ENCODE results near the gene RIN1.
"Not testable (repeated sequence)": the region's sequence is repeated elsewhere in the genome, so short reads cannot be mapped to it uniquely, and the experiment has no call there.

The RIN1 gene, protein sequence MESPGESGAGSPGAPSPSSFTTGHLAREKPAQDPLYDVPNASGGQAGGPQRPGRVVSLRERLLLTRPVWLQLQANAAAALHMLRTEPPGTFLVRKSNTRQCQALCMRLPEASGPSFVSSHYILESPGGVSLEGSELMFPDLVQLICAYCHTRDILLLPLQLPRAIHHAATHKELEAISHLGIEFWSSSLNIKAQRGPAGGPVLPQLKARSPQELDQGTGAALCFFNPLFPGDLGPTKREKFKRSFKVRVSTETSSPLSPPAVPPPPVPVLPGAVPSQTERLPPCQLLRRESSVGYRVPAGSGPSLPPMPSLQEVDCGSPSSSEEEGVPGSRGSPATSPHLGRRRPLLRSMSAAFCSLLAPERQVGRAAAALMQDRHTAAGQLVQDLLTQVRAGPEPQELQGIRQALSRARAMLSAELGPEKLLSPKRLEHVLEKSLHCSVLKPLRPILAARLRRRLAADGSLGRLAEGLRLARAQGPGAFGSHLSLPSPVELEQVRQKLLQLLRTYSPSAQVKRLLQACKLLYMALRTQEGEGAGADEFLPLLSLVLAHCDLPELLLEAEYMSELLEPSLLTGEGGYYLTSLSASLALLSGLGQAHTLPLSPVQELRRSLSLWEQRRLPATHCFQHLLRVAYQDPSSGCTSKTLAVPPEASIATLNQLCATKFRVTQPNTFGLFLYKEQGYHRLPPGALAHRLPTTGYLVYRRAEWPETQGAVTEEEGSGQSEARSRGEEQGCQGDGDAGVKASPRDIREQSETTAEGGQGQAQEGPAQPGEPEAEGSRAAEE

DNA sequence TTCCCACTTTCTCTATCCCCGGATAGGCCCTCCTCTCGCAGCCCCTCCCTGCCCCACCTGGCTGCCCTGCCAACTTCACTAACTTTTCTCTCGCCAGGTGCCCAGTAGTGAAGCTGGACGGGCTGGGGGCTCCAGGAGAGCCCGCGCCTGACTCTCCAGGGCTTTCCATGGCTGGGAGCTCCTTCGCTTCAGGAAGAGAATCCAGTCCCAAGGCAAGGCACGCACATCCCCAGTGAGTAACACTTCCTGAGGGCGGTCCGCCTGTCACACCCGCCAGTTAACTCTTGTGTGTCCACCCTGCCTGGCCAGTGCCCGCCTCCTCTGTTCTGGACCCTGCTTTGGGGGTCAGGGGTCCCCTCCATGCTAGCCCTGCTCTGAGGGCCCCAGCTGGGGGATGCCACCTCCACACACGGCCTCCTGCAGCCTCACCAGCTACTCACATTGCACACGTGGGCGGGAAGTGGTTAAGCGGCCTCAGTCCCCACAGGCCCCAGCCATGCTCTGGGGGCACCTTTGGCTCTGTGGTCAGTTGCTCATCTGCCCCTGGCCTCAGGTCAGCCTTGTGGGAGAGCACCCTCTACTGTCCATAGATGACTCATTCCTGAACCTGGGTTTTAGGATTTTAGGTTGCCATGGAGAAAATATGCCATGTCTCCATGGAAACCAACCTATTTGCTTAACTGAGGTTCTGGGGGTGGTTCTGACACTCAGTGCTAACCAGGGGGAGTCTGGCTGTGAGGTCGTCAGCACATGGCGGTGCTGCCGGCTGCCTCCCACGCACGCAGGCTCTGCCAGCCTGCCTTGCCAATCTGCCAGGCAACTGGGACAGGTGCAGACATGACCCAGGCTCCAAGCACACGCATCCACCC is at the start of gene RIN1:
Gene RIN1 (minus strand): TSS at position 201 of the 869 bp plus-strand sequence. CDS start 32 bp downstream, at position 169.
- no peak for DNase-seq (ENCODE audit: low read depth, low spot score)

DNA sequence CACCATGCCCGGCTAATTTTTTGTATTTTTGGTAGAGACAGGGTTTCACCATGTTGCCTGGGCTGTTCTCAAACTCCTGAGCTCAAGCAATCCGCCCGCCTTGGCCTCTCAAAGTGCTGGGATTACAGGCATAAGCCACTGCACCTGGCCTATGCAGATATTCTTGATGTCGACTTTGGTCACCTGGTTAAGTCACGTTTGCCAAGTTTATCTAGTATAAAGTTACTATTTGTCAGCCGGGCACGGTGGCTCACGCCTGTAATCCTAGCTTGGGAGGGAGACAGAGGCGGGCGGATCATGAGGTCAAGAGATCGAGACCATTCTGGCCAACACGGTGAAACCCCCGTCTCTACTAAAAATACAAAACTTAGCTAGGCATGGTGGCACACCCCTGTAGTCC is 48.1 kb upstream of the RIN1 start:
- DNase-seq (ENCODE audit: low read depth, low spot score): not testable (repeated sequence)

DNA sequence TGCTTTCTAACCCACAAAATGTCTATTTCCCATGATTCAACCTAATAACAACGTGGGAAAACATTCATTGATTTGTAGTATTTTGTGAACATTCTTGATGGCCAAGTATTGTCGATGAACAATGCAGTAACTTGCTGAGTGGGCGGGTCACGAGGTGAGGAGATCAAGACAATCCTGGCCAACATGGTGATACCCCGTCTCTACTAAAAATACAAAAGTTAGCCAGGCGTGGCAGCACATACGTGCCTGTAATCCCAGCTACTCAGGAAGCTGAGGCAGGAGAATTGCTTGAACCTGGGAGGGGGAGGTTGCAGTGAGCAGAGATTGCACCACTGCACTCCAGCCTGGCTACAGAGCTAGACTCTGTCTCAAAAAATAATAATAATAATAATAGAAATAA is 44.0 kb upstream of the RIN1 start:
- not testable (repeated sequence) for DNase-seq (ENCODE audit: low read depth, low spot score)

DNA sequence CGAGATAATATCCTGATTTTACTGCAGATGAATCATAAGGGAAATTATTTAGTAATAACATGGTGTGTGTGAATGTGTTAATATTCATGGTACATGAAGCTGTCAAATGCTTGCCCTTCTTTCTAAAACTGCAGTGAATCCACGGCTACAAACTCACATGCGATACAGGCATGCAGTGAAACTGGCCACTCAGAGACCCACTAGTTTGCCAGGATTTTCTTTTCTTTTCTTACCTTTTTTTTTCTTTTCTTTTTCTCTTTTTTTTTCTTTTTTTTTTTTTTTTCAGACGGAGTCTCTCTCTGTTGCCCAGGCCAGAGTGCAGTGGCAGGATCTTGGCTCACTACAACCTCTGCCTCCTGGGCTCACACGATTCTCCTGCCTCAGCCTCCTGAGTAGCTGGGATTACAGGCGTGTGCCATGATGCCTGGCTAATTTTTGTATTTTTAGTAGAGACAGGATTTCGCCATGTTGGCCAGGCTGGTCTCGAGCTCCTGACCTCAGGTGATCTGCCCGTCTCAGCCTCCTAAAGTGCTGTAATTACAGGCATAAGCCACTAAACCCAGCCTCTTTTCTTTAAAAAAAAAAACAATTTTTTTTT is 37.6 kb upstream of the RIN1 start:
- not testable (repeated sequence) for DNase-seq (ENCODE audit: low read depth, low spot score)

DNA sequence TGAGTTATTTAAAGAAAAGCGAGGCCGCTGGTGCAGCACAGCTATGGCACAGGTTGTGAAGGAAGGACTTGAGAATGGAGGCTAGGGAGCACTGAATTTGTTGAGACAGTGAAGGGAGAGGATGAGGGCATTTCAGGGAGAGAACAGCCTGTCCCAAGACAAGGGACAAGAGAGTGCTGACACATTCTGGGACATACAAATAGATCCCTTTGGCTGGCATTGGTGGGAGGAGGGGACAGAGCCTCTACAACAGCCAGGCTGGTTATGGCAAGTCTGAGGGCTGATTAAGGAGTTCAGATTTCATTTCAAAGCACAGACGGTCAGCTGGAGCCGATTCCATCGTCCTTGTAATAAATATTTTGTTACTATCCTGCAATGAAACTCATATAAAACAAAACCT is 37.0 kb upstream of the RIN1 start:
- no peak for DNase-seq (ENCODE audit: low read depth, low spot score)

DNA sequence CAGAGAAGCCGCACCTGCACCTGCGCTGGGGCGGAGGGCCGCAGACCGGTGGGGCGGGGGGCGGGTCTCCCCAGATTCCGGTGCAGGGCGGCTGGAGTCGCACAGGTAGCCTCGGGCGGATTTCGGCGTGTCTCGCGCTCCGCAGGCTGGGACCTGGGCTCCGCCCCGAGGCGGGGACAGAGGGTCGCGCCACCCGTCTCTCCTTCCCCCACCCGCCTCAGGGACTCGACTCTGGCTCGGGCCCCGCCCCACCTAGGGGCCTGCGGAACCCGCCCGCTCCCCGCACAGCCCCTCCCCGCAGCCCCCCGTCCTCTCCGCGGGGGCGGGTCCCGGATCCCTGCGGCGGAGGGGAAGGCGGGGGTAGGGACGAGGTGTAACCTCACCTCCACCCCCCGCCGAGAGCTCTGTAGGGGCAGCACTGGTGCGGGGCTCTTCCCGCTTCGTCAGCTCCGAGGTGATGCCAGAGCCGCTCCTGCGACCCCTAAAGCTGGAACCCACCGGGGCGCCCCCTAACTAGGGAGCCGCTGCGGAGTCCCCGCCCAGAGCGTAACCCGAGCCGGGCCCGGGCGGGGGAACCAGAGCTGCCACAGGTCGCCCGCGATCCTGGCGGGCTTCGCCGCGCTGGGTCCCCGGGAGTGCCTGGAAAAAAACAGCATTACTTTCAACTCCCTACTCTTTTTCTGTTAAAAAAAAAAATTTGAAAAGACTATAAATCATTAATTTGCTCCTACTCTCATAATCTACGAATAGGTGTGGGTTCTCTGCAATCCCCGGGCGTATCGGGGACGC is 35.6 kb upstream of the RIN1 start, which contains the start of gene SLC29A2:
Gene SLC29A2 (minus strand): TSS at position 134 of the 789 bp plus-strand sequence. CDS start 169 bp downstream, outside the sequence.
- DNase-seq (ENCODE audit: low read depth, low spot score): peak; percentile 79

DNA sequence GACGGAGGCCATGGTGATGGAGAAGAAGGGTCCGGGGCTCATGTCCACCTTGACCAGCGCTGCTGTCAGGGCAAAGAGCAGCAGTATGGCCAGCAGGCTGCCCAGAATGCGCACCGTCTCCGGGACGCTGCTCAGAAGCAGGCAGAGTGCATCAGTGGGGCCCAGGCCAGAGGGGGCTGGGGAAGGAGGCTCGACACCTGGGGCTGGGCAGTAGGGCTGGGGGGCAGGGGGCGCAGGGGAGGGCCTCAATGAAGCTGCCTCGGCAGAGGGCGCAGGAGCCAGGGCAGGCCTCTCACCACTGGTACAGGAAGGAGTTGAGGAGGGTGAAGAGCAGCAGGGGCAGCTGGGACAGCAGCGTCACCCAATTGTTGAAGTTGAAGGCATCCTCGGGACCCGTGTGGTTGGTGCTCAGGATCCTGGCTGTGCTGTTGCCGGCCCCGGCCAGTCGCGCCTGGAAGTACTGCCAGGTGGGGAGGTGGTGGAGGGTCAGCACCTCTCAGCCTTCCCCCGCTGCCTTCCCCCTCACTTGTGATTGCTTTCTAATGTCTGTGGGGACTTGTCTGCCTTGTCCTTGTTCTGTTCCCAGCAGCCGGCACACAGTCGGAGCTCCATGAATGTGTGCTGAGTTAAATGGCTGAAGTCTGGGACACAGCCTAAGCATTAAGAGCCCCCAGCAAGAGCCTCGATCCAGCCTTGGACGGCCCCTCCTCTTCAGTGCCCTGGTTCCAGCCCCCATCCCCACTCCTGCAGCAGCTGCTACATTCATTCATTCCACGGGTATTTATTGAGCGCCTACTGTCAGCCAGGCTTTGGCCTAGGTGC is 33.0 kb upstream of the RIN1 start:
- no peak for DNase-seq (ENCODE audit: low read depth, low spot score)

DNA sequence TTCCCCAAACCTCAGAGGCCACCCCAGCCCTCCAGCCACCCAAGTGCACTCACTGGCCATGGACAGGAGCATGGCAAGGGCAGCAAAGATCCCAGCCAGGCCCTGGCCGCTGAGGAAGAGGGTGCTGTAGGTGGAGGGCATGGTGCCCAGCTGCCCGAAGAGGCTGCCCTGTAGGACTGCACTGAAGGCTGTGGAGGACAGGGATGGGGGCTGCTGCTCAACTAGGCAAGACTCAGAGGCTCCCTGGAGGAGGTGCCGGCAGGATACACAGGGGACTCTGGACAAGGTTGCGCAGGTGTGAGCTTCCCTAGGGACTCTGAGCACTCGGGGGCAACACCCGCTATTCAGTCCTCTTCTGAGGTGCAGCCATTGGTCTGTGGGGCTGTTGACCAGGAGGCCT is 32.2 kb upstream of the RIN1 start:
- DNase-seq (ENCODE audit: low read depth, low spot score): no peak

DNA sequence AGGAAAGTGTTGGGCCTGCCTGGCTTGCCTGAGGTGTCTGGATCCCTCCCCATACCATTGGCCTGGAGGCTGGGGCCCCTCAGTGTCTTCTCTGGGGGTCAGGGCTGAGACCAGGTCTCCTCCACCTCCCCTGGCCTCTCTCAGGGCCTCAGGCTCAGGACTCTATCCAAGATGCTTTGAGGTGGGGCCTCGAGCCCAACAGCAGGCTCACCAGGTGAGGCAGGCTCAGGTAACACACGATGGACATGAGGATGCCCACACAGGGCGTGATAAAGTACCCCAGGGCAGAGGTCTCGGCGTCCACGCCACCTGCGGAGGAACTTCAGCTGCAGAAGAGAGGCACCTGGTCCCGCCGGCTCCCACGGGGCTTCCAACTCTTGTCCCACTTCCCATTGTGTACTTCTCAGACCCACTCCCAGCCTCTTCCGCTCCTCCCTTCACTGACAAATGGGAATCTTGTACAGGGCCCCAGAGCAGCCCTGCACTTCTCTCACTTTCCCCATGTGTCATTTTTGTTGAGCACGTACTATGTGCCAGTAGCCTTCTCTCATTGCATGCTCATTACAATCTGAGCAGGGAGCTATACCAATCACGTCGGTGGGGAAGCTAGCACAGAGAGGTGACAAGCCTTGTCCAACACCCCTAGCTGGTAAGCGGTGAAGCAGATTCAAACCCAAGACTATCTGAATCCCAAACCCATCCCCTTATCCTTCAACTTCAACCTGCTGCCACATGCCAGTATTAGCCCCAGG is 31.5 kb upstream of the RIN1 start:
- DNase-seq (ENCODE audit: low read depth, low spot score): no peak

DNA sequence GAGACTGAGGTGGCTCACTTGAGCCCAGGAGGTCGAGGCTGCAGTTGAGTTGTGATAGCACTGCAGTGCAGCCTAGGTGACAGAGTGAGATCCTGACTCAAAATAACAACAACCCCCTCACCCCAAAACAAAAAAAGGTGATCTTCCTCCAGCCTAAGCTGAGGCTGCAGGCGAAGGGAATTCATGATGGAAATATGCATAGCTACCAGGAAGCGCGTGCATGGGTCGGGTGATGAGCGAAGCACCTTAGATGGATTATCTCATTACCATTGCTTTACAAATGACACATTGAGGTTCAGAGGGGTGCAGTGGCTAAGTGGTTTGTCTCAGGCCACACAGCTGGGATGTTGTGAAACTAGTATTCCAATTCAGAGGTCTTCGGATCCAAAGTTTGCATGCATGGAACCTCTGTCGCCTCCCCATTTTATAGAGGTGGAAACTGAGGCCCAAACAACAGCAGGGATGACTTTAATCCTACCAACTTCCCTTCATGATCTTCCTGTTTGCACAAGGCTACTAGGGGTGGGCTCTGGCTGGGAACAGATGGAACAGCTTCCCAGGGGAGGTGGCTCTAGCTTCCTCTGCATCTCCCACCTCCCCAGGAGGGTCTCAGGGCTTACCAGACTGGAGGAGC is 30.7 kb upstream of the RIN1 start:
- no peak for DNase-seq (ENCODE audit: low read depth, low spot score)

DNA sequence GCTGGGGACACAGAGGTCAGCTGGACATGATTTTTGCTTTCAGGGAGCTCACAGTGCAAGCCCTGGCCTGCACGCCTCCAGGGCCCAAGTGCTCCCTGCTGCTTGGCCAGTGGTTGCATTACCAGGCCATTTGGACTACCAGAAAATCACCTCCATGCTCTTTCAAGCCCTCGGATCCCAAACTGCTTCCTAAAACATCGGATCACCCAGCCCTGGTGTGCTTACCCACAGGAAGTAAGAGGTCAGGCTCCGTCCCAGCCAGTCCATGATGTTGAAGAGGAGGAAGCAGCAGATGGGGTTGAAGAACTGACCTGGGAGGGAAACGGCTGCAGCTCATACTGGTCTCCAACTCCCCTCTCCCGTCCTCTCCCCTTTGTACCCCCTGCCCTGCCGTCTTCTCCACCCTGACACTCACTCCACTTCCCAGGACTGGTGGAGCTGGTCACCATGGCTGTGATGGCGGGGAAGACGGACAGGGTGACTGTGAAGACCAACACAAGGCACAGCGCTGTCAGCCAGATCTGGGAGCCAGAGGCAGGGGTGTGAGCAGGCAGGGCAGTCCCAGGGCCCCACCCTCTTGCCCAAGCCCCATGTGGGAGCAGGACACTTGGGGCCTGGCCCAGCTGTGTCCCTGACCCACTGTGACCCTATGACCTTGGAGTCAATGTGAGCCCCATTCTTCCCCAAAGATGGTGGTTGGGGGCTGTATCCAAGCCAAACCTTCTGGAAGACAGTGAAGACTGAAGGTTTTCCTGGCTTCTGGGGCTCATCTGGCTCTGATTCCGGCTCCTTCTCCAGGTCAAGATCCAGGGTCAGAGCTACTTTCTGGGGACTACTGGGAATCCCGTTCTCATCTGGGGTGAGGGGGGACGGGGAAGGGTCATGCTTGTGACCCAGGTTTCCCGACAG is 29.7 kb upstream of the RIN1 start:
- no peak for DNase-seq (ENCODE audit: low read depth, low spot score)

DNA sequence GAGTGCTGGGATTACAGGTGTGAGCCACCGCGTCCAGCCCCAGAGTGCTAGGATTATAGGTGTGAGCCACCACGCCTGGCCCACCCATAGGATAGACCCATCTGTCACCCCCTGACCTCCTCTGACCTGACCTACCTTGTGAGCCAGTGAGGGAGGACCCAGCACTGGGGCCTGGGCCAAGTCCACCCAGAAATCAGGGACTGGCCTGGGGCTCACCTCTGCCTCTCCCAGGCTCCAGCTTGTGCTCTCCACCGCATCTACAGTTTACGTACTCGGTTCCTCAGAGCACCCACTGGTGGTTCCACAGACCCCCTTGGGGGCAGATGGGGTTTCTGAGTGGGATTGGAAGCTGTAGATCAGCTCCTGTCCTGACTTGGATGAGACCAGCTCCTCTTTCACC is 28.9 kb upstream of the RIN1 start:
- no peak for DNase-seq (ENCODE audit: low read depth, low spot score)

DNA sequence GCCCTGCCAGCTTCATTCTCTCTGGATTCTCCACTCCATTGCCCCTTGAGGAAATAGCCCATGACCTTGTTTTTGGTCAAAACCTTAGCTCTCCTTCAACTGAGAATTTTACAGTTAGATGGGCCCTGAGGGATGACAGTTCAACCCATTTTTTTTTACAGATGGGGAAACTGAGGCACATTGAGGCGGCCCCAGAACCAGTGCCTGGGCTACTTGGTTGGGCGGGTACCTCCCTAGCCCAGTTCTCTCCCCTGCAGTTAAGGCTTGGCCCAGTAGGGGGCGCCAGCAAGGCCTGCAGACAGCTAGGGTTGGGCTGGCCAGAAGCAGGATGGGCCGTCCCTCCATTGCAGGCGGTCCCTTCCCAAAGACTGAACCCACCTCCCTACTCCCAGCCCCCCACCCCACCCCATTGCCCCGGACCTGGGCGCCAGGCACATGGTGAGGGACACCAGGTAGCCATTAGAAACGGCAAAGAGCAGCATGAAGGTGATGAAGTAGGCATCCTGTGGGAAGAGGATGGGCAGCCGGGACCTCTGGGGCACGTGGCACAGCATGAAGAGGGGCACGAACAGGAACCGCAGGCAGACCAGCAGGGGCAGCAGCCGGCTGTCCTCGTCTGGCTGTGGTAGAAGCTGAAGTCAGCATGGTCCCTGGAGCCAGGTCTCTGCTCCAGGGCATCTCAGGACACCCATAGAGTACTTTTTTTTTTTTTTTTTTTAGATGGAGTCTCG is 27.7 kb upstream of the RIN1 start:
- no peak for DNase-seq (ENCODE audit: low read depth, low spot score)

DNA sequence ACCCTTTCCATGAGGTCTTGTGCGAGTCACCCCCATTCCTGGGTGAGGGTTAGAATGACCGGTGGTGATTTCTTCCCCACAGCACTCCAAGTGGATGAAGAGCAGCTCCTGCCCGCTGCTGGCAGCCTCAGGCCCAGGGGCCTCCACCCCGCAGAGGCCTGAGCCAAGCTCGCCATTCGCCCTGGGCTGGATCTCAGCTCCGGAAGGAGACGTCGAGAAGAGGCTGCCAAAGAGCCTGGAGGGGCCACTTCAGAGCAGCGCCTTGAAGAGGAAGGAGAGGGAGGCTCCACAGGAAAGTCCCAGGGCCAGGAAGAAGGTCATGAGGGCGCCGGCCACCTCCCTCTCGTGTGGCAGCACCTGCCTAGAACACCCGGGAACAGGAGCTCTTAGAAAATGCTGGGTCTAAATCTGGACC is 27.0 kb upstream of the RIN1 start:
- DNase-seq (ENCODE audit: low read depth, low spot score): no peak

DNA sequence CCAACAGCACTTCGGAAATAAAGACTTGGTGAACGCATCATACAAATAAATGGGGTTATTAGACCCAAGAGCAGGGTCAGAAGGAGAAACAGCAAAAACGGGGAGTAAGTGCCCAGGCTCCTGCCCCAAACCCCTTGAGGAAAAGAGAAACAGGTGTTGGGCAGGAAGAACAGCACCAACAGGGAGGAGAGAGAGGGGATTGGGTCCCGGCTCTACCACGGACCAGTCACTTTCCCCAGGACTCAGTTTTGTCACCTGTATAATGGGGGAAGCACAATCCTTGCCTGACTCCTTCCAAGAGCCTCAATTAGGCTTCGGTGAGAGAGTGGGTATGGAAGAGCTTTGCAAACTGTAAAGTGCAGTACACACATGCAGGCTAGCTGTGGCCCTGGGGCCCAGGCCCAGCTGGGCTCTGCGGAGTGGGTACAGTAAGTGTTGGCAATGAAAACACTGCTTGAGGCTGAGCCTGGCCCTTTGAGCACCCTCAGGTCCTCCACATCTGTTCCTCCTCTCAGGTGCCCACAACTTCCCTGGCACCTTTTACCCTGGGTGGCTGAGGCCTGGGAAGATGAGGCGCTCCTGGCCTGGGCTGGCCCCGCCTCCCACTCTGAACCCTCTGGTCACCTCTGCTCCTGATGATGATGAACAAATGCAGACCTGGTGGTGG is 26.4 kb upstream of the RIN1 start:
- no peak for DNase-seq (ENCODE audit: low read depth, low spot score)

DNA sequence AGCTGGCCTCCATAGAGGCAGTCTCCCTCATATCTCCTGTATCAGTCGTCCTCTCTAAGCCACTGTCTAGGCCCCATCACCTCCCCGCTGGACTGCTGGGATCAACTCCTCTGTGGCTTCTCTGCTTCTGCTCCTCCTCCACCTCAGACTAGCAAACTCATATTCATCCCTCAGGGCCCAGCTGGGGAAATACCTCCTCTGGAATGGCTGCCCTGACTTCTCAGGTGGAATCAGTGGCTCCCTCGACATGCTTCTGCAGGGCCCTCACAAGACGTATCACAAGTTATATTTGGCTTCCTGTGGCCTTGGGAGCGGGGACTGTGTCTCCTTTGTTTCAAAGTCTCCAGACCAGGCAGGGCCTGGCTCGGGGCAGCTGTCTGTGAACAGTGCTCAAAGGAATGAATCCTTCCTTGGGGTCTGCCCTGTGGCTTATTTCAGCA is 25.3 kb upstream of the RIN1 start:
- no peak for DNase-seq (ENCODE audit: low read depth, low spot score)
